Dermis blood vessel endothelial cell (primary cell): ENCODE results near the gene QRFP. TPM values are rescaled to one million over a fixed set of nuclear protein-coding genes. Genes with fewer than 3 reads are reported as not detected.

Experiments used
- DNase-seq: peaks from one replicate; pipeline ENCODE4 v3.0.0; 2010
- total RNA-seq: library from RNA; depleted of rRNA; stranded (reverse); fragments of >200 nt; gene quantifications from 2 replicates; pipeline ENCODE4 v1.2.3, GENCODE V29; 2014

QRFP gene
- total RNA-seq, 1 donor from 2014 or later: not detected

DNA sequence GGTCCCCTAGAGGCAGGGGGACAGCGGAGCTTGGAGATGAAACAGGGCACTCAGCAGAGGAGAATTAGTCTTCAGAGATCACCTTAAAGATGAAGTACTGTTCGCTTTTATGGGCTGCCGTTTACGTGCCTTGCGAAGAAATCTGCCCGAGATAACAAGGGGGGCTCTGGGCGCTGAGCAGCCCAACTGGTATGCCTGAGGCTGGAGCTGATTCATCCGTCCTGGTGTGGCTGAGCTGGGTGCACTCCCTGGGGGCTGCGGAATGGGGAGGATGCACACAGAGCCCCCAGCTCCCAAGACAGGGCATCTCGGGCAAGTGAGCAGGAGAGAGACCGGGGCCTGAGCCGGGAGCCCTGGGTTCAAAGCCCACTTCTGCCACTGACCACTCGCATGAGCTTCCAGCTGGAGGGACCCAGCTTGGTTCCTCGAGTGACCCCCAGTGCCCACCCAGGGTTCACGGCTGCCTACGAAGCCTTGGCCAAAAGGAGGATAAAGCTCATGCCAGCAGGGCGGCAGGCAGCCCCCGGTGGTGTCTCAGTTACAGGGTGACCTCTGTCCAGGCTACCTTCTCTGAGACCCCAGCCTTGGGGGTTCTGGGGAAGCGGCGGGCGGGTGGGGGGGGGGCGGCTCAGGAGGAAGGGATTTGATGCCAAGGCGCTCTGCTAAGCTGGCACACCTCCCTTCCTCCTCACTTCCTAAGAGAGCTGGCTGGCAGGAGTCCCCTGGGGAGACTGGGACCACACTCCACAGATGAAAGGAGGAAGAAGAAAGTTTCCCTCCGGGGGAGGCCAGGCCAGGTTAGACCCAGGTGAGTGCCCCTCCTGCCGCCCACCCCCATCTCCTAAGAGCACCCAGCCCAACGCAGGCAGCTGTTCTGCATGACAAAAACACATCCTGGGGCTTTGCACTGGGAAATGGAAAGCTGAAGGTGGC lies 36.8 kb upstream of the QRFP start:
- no peak for DNase-seq

- no peak for DNase-seq
These were observed 35.9 kb upstream of the QRFP start for GRCh38 chr9:130932255-130933079.

GRCh38 chr9:130931508-130932254 lies 35.1 kb upstream of the QRFP start:
- DNase-seq: no peak

DNA sequence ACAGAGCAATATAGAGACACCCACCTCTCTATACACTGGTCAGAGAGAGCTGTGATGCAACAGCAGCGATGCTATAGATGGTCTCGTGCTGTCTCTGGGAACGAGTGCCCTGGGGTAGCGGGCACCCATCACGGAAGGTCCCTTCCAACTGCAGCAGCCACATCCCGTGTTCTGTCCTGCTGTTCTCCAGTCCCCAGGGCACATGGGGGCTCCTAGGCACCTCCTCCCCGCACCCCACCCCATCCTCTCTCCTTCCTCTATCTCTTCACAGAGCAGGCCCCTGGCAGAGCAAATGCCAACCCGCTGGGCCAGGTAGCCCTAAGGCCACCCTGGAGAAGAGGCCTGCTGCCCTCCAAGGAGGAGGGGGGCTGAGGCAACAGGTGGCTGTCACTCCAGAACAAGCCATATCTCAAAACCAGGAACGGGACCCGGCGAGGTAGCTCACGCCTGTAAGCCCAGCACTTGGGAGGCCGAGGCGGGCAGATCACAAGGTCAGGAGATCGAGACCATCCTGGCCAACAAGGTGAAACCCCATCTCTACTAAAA lies 34.3 kb upstream of the QRFP start:
- no peak for DNase-seq

GRCh38 chr9:130930132-130930803 lies 33.7 kb upstream of the QRFP start:
- DNase-seq: no peak

- DNase-seq: no peak
These were observed 33.0 kb upstream of the QRFP start for GRCh38 chr9:130929571-130930038.

DNA sequence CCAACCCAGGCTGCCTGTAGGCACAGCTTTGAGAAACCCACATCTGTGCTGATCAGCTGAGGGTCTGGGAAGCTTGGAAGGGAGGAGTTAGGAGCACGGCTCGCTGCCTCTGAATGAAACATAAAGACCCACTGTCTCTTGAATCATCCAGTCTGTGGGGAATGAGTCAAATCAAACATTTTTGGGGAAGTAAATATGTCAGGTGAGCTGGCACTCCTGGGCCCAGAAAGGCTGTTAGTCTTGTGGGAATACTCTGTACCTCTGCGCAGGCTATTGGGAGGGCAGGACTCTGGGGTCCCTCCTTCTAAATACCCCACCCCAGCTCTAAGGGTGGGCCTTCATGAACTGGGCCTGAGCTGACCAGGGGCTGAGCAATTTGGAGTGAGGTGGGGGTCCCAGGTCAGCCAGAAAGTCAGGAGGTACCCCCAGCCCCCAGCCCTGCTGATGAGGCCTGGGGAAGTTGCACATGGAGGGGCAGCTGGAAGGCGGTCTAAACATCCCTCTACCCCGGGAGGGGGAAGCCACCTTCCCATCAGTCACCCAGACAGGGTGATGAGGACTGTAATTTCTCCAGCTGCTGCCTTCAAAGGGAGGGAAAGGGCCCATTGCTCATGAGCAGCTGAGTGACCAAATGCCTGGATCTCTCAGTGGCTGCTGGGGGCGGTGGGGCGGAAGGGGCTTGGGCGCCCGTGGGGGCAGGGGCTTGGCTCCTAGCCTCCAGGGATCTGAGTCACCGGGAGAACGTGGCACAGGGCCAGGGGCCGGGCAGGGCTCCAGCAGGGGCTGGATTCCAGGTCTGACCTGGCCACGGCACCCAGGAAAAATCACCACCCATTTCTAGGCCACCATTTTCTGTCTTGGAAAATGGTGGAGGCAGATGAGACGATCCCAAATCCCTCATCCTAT lies 31.6 kb upstream of the QRFP start:
- DNase-seq: peak; percentile 24

- no peak for DNase-seq
These were observed 30.7 kb upstream of the QRFP start for GRCh38 chr9:130927338-130927737.

GRCh38 chr9:130925050-130925678 lies 28.6 kb upstream of the QRFP start:
- DNase-seq: no peak

DNA sequence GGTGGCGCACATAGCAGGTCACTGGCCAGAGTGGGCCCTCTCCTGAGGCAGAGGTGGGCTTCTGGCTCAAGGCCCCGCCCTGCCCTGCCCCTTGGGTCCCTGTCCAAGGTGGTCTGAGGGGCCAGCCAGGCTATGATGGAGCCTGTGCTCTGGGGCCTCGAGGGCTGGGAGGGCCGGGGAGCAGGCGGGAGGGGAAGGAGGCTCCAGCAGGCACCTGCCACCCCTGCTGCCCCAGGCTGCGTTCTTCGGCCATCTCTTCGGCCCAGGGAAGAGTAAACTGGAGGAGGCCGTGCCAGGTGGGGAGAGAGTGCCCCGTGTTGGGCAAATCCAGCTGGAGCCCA lies 27.8 kb upstream of the QRFP start:
- no peak for DNase-seq

DNA sequence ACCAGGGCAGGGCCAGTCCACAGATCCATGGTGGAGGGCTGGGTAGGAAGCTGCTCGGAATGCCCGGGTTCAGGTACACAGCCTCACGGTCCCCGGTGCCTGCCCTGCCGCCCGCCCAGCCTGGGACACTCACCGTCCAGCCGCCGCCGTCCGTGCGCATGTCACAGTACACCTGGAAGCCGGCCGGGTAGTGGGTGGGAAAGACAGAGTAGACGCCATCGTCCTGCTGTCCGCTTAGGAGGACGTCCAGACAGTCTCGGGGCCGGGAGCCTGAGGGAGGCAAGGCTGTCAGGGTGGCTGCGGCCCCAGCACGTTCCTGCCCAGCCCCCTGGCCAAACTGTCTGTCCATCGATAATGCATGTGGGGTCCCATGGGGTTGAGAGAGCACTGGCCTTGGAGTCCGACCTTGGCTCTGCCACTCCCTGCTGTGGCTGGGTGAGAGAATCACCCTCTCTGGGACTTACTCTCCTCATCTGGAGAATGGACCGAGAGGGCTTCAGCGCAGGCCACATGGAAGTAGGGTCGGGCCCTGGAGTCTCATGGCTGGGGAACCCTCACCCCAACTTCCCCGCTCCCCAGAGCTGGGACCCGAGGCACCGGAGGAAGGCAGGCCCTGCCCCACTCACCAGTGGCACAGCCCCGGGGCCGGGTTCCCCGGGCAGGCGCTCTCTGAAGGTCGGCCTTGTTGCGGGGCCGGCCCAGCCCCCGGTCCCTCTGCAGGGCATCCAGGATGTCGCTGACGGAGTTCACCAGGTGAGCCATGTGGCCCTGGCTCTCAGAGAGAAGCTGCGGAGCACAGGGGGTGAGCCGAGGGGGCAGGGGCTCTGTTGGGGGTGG lies 27.2 kb upstream of the QRFP start:
- no peak for DNase-seq

GRCh38 chr9:130922893-130923610 lies 26.4 kb upstream of the QRFP start:
- no peak for DNase-seq

- DNase-seq: no peak
These were observed 25.6 kb upstream of the QRFP start for GRCh38 chr9:130921989-130922892.

GRCh38 chr9:130921300-130921988 lies 24.8 kb upstream of the QRFP start:
- no peak for DNase-seq

- DNase-seq: no peak
These were observed 24.2 kb upstream of the QRFP start for GRCh38 chr9:130920762-130921299.

DNA sequence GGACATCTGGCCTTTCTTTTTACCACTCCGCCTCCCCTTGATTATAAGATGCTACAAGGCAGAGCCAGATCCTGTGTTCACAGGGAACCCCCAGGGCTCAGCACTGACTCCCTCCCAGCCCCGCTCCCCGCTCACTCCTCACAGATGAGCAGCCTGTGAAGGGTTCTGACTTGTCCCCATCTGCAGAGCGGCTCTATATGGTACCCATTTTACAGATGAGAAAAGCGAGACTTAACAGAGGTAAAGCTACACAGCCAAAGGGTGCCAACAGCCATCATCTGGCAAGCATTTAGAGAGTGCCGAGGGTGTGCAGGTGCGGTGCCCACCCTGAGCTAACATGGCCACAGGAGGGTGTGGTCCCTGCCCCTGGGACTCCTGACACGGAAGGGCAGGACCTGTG lies 23.6 kb upstream of the QRFP start:
- no peak for DNase-seq
